HL-60/S4 treated with retinoic acid at 250 ng/mL for 4 days and 3 days (cell line): ENCODE measurements around the gene NECTIN3.

ENCODE experiments used
- in situ Hi-C: fragments of 300-500 bp; cut with MboI; formaldehyde crosslinking; loops from 2 replicates; pipeline ENCODE4 v1.7.0; 2022; ENCODE audit warnings: low sequenced_read_pairs

Gene NECTIN3

GRCh38 chr3:111197485-111197884, 125.9 kb downstream of the NECTIN3 start:
- in situ Hi-C loops = no loop called here

- in situ Hi-C loops = no loop called here
These were observed 128.4 kb downstream of the NECTIN3 start for GRCh38 chr3:111200027-111200426.

- in situ Hi-C loops = no loop called here
These were observed 138.5 kb downstream of the NECTIN3 start for GRCh38 chr3:111210003-111210711.

GRCh38 chr3:111210866-111211564, 139.4 kb downstream of the NECTIN3 start:
- in situ Hi-C loops = no loop called here

- in situ Hi-C loops = no loop called here
These were observed 140.9 kb downstream of the NECTIN3 start for GRCh38 chr3:111212511-111212910.

- in situ Hi-C loops = no loop called here
These were observed 143.9 kb downstream of the NECTIN3 start for GRCh38 chr3:111215481-111215880.

- in situ Hi-C loops = no loop called here
These were observed 147.0 kb downstream of the NECTIN3 start for GRCh38 chr3:111218615-111219014.

- in situ Hi-C loops = no loop called here
These were observed 155.6 kb downstream of the NECTIN3 start for GRCh38 chr3:111227216-111227615.

- in situ Hi-C loops = no loop called here
These were observed 157.7 kb downstream of the NECTIN3 start for GRCh38 chr3:111229301-111229700.

GRCh38 chr3:111236836-111237713, 165.5 kb downstream of the NECTIN3 start:
- in situ Hi-C loops = no loop called here

GRCh38 chr3:111237946-111238345, 166.3 kb downstream of the NECTIN3 start:
- in situ Hi-C loops = no loop called here

GRCh38 chr3:111238885-111239284, 167.3 kb downstream of the NECTIN3 start:
- in situ Hi-C loops = no loop called here

GRCh38 chr3:111241960-111242359, 170.3 kb downstream of the NECTIN3 start:
- in situ Hi-C loops = no loop called here
